KG1 (cell line): ENCODE data around the gene B4GALNT4.
"Not testable (repeated sequence)": the region's sequence is repeated elsewhere in the genome, so short reads cannot be mapped to it uniquely, and the experiment has no call there.

Source experiments
- DNase-seq: peaks from one replicate; lab custom pipeline; 2025; lab: John Stamatoyannopoulos, UW

The B4GALNT4 gene

DNA sequence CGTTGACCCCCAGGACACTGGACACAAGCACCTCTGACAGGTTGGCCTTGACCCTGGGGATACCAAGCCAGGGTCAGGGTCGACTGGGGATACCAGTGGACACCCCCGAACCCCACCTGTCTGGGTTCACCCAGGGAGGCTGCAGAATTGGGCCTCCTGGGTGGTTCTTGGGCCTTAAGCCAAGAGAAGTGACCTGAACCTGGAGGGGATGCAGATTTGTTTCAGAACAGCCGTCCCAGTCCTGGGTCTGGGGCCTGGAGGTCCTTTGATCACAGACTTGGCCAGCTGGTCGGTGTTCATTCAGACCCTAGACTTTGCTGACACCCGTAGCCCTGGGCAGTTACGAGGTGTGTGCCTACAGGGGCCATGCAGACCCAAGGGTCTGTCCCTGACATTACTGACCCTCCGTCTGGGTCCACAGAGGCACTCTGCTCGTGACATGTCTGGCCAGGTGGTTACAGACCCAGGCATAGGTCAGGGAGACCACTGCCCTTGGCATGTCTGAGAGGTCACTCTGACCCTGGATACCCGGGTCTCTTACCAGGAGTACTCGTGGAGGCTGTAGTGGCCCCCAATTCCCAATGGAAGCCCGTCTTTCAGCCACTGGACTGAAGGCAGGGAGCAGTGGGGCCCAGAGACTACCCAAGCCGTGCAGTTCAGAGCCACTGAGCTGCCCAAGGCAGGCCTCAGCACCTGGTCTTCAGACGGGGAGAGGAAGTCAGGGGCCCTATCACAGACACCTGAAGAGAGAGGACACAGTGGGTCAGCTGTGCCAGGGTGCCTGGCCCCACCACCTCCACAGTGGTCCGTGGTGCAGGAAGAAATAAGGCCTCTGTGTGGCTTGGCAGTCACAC lies 39.1 kb downstream of the B4GALNT4 start:
- DNase-seq, result no peak

DNA sequence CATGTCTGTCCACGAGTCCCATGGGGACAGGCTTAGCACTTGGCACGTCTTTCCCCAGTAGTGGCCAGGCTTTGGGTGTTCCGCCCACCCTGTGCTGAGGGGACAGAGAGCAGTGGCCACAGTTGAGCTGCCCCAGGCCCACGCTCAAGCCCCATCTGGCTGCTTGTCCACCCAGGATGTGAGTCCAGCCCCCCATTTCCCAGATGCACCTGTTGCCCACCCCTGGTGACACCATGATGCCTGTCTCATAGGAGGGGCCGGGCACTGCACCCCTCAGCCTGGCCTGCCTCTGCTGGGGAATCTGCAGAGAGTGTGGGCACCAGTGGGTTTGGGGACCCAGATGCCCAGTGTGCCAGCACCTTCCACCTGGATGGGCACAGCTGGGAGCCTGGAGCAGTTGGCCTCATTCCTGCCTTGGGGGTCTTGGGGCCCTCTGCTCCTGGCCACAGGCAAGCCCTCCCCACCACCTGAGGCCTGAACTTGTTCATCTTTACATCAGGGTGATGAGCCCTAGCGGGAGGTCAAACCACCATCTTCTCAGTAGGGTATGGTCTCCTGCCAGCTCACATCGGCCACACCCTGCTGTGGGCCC lies 39.8 kb downstream of the B4GALNT4 start:
- no peak for DNase-seq

DNA sequence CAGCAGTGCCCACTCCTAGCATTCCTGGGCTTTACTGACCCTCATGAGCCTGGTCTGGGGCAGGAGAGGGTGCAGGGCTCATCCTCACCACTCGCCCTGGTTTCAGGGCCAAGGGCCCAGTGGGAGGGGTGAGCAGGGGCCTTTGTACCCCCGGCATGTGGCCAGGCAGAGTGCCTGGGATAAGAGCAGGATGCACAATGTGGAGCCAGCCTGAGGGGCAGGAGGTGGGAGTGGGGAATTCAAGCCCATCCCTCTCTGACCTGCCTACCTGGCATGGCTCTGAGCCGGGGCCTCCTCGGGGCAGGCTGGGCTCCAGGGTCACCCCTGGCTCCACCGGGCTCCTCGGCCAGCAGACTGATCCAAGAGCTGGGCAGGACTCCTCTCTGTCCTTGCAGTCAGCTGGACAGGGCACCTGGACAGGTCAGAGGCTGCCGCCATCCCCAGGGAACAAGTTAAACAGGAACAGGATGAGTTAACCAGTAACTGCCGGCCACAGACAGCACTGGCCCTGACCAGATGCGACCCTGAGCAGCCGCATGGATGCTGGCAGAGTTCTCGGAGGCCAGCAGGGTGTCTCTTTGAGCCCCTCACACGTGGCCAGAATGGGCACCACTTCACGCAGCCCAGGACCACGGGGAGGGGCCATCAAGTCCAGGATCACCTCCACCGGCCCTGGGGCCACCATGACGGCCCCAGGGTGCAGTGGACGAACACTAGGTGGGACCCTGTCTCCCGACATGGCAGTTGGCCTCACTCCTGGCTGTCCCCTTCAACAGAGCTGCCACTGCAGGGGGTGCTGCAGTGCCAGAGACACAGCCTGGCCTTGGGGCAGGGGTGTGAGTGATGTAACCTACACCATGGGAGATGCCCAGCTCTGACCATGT lies 40.5 kb downstream of the B4GALNT4 start:
- DNase-seq, result no peak

DNA sequence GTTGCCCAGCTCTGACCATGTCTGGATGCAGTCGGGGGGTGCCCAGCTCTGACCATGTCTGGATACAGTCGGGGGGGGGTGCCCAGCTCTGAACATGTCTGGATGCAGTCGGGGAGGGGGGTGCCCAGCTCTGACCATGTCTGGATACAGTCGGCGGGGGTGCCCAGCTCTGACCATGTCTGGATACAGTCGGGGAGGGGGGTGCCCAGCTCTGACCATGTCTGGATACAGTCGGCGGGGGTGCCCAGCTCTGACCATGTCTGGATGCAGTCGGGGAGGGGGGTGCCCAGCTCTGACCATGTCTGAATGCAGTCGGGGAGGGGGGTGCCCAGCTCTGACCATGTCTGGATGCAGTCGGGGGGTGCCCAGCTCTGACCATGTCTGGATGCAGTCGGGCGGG lies 41.4 kb downstream of the B4GALNT4 start:
- not testable (repeated sequence) for DNase-seq

DNA sequence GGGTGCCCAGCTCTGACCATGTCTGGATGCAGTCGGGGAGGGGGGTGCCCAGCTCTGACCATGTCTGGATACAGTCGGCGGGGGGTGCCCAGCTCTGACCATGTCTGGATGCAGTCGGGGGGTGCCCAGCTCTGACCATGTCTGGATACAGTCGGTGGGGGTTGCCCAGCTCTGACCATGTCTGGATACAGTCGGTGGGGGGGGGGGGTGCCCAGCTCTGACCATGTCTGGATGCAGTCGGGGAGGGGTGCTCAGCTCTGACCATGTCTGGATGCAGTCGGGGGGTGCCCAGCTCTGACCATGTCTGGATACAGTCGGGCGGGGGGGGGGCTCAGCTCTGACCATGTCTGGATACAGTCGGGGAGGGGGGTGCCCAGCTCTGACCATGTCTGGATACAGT lies 42.2 kb downstream of the B4GALNT4 start:
- not testable (repeated sequence) for DNase-seq

DNA sequence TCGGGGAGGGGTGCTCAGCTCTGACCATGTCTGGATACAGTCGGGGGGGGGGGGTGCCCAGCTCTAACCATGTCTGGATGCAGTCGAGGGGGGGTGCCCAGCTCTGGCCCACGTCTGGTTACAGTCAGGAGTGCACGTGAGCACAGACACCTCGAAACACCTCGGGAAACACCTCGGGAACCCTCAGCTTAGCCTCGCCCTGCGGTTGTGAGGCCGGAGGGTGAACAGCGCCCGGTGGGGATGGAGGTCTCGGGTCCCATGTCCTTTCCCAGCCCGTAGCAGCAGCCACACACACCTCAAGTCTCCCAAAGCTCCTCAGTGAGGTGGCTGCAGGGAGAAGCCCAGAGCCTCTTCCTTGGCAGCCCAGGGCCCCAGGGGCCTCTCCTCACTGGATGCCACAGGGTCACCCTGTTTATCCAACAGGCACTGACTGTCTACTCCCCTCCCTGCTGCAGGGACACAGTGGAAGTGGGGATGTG lies 43.4 kb downstream of the B4GALNT4 start:
- no peak for DNase-seq

DNA sequence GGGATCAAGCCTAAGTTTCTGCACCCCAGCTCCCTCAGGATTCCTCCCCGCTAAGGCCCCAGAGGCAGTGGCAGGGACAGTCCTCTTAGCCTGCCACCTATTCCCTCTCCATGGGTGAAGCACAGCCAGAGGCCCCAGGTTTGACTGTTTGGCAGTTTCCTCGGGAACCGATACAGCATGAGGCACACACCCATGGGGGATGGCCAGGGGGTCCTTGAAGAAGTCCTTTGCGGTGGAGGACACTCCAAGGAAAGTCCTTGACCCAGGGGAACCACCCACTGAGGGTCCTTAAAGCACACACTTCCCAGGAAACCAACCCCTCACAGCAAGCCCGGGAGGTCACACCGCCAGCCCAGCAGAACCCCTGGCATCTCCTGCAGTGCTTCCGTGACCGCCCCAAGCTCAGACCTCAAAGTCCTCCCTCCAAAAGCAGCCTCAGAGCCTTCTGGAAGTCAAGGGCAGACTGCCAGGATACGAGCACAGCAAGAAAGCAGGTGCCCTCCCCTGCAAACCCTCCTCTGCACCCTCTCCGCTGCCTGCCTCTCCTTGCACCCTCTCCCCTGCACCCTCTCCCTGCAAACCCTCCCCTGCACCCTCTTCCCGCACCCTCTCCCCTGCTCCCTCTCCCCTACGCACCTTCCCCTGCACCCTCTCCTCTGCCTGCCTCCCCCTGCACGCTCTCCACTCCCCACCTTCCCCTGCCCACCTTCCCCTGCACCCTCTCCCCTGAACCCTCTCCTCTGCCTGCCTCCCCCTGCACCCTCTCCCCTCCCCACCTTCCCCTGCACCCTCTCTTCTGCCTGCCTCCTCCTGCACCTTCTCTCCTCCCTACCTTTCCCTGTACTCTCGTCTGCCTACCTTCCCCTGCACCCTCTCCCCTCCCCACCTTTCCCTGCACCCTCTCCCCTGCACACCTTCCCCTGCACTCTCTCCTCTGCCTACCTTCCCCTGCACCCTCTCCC lies 44.1 kb downstream of the B4GALNT4 start:
- DNase-seq, result no peak

DNA sequence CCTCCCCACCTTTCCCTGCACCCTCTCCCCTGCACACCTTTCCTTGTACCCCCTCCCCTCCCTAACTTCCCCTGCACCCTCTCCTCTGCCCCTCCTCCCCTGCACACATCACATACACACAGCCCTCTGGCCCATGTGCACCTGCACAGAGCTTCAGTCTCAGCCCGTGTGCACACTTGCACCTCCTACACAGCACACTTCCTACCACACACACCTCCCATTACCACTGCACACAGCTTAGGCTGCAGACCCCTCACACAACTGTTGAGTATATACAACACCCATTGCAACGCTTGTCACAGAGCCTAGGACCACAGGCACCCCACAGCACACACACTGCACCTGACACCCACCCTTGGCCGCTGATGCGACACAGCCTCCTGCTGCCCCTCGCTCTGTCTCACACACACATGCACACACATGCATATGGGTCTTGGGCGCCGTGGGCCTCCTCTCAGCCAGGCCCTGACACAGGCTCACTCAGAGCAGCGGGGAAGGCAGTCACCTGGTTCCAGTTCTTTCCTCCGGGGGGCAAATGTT lies 45.1 kb downstream of the B4GALNT4 start:
- DNase-seq, result no peak

DNA sequence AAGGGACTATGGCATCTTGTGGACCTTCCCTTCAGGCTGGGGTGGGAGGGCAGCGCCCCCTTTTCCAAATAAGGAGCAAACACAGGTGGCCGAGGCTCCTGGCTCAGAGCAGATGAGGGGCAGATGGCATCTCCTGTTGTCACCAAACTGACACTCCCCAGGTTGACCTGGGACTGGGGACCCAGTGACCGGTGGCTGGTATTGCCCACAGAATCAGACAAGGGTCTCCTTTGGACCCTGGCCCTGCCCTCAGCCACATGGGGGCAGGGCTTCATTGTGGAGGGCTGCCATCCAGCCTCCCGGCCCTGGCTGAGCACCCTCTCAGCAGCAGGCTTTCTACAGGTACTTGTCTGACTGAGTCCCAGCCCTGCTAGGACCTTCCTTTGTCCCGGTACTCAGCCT lies 46.3 kb downstream of the B4GALNT4 start:
- peak; percentile 47 for DNase-seq

DNA sequence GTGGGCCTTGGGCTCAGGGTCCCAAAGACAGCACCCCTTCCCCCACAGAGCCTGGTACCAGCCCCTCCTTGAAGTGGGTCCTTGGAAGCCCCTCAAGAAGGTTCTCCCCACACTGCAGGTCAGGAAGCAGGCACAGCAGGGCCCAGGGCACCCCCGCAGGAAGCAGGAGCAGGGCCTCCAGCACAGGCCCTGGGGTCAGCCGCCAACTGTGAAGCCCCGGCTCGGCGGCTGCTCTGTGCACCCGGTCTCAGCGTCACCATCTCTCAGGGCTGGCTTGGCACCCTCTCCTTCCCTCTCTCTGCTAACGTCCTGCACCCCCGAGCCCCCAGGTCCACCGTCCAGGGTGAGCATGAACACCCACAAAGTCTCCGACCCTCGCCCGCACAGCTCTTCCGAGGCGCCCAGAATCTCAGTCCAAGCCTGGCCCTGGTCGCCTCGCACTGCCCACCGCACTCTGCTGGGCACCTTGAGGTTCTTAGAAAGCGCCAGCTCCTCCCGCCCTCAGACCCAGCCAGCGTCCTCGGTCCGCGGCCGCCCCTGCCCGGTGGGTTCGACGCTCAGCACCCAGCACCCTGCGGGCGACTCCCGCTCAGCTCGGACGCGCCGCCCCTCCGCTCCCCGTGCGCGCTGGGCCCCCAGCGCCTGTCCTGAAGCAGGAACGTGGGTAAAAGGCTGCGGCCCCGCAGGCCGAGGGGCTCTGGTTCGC lies 46.9 kb downstream of the B4GALNT4 start:
- peak; percentile 47 for DNase-seq

DNA sequence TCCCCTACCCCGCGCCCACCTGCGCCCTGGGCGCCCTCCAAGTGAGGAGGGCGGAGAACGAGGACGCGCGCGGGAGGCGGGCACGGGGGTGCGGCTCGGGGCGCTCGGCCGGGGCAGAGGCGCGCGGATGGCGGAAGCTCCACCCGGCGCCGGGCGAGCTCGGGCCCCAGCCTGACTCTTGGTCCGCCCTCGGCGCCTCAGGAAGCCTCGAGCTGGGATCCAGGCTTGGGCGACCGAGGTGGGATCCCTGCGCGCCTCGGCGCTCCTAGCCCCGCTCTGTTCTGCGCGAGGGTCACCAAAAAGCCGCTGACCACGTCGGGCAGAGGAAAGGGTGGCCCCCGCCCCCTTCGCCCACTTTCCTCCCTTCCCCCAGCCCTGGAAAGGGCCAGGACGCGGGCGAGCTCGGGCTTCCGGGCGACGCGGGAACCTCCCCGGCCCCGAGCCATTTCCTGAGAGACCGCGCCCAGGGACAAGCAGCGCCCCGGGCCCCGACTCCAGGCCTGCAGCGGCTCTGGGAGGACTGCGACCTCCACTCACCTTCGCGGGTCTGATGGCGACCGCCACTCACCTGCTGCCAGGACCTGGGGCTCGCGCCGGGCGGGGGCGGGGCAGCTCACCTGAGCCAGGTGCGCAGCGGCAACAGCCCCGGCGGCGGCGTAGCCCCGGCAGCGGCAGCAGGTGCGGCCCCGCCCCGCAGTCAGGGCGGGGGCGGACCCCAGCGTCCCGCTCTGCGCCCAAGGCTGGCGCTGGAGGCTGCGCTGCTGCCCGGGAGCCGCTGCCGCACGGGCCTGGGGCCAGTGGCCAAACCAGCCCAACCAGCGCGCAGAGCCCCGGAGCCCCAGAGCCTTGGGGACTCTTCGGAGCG lies 47.7 kb downstream of the B4GALNT4 start:
- DNase-seq, result peak; percentile 43

DNA sequence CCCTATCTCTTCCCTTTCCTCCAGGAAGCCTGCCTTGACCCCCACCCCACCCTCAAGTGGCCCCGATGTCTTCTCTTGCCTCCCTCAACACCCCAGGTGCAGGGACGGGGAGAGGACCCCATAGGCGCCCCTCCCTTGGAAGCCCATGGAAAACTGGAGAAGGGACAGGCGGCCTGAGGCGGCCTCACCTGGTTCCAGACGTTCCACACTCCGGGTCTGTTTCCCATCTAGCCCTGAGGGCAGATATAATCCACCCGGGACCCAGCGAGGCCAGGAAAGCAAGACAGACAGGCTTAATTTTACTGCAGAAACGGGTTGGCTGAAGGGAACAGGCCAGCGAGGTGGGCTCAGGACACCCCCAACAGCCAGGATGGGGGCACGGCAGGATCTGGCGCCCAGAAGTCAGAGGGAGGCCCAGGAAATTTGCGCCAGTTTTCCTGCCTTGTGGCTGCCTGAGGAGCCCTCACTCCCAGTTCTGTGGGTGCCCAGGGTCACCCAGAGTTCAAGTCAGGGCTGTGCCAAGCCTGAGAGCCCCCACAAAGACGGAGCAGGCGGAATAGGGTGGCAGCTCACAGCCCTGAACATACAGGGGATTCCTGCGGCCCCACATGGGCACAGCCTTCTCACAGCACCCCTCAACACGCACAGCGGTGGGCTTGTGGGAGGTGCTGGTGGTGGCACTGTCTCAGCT lies 48.5 kb downstream of the B4GALNT4 start:
- DNase-seq, result no peak

DNA sequence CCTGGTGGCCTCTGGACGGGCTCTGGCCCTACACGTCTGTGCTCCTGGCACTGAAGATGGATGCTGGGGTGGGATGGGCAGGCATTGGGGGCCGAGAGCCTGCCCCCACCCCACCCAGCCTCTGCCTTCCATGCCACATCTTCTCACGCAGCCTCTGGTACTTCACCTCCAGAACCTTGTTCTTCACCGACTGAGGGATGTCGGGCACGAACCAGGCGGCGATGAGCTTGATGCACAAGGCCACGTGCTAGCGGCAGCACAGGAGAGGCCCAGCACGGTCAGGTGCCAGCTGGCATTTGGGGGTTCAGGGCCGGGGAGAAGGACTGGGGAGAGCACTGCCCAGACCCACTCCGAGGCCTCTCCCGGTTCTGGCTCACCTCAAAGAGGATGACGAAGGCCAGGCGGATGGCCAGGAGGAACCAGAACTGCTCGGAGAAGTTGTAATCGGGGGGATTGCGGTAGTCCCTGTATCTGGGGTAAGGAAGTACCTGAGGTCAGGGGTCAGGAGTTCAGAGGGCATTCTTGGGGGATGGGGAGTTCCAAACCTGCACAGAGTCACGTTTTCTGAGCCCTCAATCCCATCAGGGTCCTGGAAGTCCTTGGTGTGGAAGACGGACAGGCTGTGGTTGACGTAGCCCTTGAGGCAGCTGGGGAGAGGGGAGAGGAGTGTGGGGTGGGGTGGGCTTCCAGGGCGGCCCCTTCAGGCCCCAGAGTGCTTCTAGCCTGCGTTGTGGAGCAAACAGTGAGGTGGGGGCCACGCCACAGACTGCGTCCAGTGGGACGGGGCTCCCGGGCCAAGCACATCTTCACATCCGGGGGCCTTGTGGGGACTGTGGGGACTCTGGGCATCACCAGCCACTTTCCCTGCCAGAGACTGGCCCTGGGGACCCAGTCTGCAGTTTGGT lies 49.3 kb downstream of the B4GALNT4 start:
- DNase-seq, result no peak

DNA sequence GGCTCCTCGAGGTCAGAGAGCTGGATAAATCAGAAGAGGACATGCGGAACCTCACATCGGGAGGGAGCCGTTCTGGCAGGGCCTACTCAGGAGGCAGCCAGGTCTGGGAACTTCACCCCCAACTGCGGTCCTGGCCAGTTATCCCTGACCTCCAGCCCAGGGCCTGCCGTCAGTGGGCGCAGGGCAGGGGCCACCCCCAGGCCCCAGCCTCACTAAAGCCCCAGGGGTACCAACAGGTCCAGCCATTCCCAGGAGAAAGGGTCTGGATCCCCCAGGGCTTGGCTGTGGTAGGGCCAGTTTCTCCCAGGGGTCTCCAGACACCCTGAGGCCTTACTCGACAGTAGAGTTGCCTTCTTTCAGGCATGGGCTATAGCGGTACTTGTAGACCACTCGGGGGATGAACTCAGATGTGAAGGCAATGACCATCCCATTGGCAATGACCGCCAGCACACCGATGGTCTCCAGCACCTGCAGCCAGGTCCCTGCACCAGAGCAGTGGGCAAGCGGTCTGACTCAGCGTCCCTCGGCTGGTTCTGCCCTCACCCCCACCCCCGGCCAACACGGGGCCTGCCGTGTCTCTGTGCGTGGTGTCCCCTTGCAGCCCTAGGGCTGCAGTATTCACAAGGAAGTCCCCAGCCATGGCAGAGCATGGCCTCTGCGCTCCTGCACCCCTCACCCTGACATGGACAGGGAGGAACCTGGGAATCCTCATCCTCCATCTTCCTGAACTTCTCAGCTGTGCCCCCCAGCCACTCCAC lies 50.1 kb downstream of the B4GALNT4 start:
- no peak for DNase-seq

DNA sequence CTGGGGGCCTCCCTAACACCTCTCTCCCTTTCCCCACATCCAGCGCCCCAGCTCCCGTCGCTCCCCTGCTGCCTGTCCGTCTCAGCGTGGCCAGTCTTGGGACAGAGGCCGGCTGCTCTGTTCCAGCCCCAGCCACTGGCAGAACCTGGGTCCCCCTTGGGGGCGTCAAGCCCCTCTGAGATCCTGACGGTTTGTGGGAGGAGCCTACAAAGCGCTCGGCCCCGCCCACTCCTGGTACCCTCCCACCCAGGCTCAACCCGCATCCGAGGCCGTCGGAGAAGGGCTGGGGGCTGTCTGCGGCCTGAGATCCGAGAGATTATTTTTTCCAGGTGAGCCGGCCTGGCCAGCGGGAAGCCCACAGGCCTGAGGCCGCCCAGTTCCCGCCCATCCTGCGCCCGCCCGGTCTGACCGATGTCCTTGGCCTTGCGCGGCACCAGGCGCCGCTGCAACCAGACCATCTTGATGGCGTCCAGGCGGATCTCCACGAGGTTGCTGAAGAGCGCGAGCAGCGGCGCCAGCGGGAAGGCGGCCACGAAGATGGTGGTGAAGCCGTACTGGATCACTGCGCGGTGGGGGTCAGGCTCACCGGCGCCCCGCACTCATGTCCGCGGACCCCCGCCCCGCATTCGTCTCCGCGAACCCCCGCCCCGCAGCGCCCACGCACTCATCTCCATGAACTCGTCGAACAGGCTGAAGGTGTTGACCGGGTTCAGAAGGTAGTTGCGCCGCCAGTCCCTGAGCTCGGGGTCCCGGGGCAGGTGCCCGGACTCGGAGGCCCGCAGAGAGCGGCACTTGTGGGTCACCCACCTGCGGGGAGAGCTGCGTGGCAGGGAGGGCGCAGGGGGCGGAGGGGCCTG lies 51.0 kb downstream of the B4GALNT4 start:
- DNase-seq, result no peak

DNA sequence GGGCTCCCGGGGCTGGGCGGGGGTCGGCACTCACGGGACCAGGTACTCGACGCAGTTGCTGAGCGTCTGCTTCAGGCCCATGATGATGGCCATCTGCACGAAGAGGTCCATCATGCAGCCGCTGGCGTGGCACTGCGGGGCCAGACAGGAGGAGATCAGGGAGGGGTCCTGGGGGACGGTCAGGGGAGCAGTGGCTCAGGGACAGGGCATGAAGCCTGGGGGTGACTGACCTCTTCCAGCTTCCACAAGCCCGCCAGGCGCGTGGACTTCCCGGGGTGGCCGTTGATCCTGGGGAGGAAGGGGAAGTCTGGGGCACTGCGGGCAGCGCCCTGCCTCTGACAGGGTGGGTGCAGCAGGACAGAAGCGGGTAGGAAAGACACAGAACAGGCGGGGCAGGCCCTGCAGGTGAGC lies 51.6 kb downstream of the B4GALNT4 start:
- DNase-seq, result no peak
